ENCODE data around the gene NEDD9.

Gene NEDD9

DNA sequence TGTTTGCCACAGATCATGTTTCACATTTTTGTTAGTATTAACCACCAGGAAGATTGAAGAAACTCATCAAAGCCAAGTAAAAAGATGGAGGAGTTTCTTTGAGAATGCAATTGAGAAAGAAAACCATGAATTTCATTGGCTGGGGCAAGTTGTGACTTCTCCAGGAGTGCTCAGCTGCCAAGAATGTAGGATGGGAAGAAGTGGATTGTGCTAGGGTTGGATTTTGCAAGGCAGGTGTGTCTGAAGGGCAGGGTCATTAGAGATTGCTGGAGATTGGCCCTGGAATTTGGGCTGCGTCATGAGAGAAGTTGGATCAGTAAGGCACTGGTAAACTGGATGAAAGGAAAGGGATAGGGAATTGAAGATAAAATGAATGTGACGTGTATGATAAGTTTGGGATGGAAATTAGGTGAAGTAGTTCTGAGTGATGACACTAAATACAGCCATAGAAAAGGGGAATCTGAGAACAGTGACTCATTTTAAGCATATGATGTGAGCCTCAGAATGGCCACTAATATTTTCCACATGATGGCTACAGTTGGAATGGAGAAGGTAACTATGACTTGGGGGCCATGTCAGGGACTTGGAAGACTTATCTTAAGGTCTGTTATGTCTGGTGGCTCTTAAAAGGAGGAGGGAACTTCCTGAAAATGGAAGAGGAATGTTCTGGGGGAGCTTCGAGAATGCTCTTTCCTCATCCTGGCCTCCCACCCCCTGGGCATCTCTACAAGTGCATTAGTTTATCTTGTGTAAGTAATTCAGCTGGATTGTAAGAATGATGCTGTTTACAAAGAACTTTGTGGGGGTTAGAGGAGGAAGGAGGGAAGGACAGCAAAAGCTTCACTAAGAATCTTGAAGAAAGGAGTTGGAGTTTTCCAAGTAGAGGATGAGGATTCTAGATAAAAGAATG is 93.2 kb downstream of the NEDD9 start:
- DNase-seq = no peak

GRCh38 chr6:11136809-11137208 is 95.7 kb downstream of the NEDD9 start:
- no peak for DNase-seq

Measured in NCI-H69 (cell line).